Right renal pelvis (tissue), 4 donors: Measurements from ENCODE around the gene RTTN. TPM values are rescaled to one million over a fixed set of nuclear protein-coding genes. Genes with fewer than 3 reads are reported as not detected.

ENCODE experiments used
- polyA plus RNA-seq, 4 donors: library from polyadenylated mRNA; unstranded; fragments of 120-200 nt; gene quantifications; one replicate each; pipeline ENCODE4 v1.2.1, GENCODE V29; 2013; ENCODE audit not compliant: insufficient read length in 4 of 4

The RTTN gene
- polyA plus RNA-seq, 4 donors: 17.2 to 20.2 (median 18.9) TPM

Other genes starting within 250 kb of the RTTN start
- gene SOCS6, start 83.4 kb upstream of the RTTN start, polyA plus RNA-seq: 10 to 100 TPM; 27.9 to 35.9 (median 34.0) TPM